Transverse colon (tissue), 4 donors: ENCODE measurements around the gene PTPRD. TPM values are rescaled to one million over a fixed set of nuclear protein-coding genes. Genes with fewer than 3 reads are reported as not detected.

ENCODE experiments used
- DNase-seq: peaks from one replicate; pipeline ENCODE4 v3.0.0-alpha.2; 2019
- H3K27ac ChIP-seq, 4 donors: fragments of 200-600 bp; sonication (generic); 2 replicates each; pipeline ENCODE4 v1.5.1; 2016 to 2018; ENCODE audit warnings: inconsistent platforms in 4 of 4
- H3K27me3 ChIP-seq: fragments of 200-600 bp; sonication (generic); 2 replicates; pipeline ENCODE4 v1.5.1; 2017; ENCODE audit warnings: inconsistent platforms
- H3K36me3 ChIP-seq, 4 donors: fragments of 200-600 bp; sonication (generic); 2 replicates each; pipeline ENCODE4 v1.5.1; 2017 to 2019; ENCODE audit warnings: inconsistent platforms in 4 of 4
- H3K4me1 ChIP-seq, 4 donors: fragments of 200-600 bp; sonication (generic); 2 replicates each; pipeline ENCODE4 v1.5.1; 2017 to 2020; ENCODE audit warnings: inconsistent platforms in 4 of 4
- H3K4me3 ChIP-seq, 4 donors: fragments of 200-600 bp; sonication (generic); 1 replicate in 1 of 4; 2 replicates in 3 of 4; pipeline versions ENCODE4 v1.5.1 to v1.6.1; 2017 to 2019; ENCODE audit warnings: inconsistent platforms in 4 of 4
- H3K9me3 ChIP-seq, 2 donors: fragments of 200-600 bp; sonication (generic); 2 replicates each; pipeline ENCODE4 v1.5.1; 2017 to 2019; ENCODE audit warnings: inconsistent platforms in 2 of 2
- CTCF ChIP-seq, 5 experiments: fragments of 200-600 bp in 3 of 5; fragments of 450-650 bp in 2 of 5; sonication (generic) in 3 of 5; IDR thresholded peaks; 1 replicate in 2 of 5; 2 replicates in 3 of 5; pipeline ENCODE4 v1.5.1; 2016 to 2017; ENCODE audit warnings: antibody characterized with exemption in 5 of 5, inconsistent platforms in 3 of 5, mild to moderate bottlenecking in 2 of 5, moderate library complexity in 1 of 5
- EP300 ChIP-seq: sonication (generic); formaldehyde crosslinking; IDR thresholded peaks from one replicate; pipeline ENCODE4 v1.6.1; 2017; ENCODE audit warnings: antibody characterized with exemption, low read depth
- POLR2A ChIP-seq: fragments of 450-650 bp; IDR thresholded peaks from one replicate; pipeline ENCODE4 v1.6.1; 2016; ENCODE audit warnings: antibody characterized with exemption, mild to moderate bottlenecking, moderate library complexity
- POLR2AphosphoS5 ChIP-seq, 3 donors: sonication (generic); formaldehyde crosslinking; IDR thresholded peaks; one replicate each; pipeline ENCODE4 v1.6.1; 2016; ENCODE audit warnings: antibody characterized with exemption in 3 of 3
- WGBS, 2 donors: methylation state at CpG; one replicate each; pipeline ENCODE4 v1.1.5; 2018; ENCODE audit warnings: low coverage in 1 of 2; 5-methylcytosine and 5-hydroxymethylcytosine counted together
- in situ Hi-C, 4 donors: fragments of 200-750 bp; cut with MboI; loops; one replicate each; pipeline versions ENCODE4 v1.15.0 to v1.15.1; 2017; ENCODE audit warnings: low sequenced_read_pairs in 3 of 4, low pct_ligation_motif_present in 1 of 4, low pct_unique_long_range_greater_than_20kb in 1 of 4
- intact Hi-C: fragments of 100-400 bp; cut with DNase I; formaldehyde crosslinking; loops from one replicate; pipeline ENCODE4 v1.15.1; 2023; ENCODE audit warnings: low total_unique reads
- total RNA-seq, 4 donors: library from RNA; depleted of rRNA; stranded (reverse); fragments of >200 nt; gene quantifications; one replicate each; pipeline ENCODE4 v1.1.0, GENCODE V29; 2016

The PTPRD gene
- total RNA-seq, 4 donors from 2014 or later: 43.0 to 115 (median 79.1) TPM

- WGBS, 2 donors: 77 to 83% methylated on average over 4 of the region's 4 CpGs
- Histone ChIP-seq H3K27me3 (no peaks in the 10 kb centered on the region), H3K4me1 (no peaks in the 10 kb centered on the region), H3K36me3 (no peaks in the 10 kb centered on the region), H3K27ac (no peak overlapping the region), H3K9me3 (no peaks in the 10 kb centered on the region), H3K4me3 (no peak overlapping the region)
- intact Hi-C loops: no loop called here
- TF ChIP-seq POLR2AphosphoS5 (IDR thresholded peaks at IDR 0.05) (no peak), EP300 (no peak), CTCF (IDR thresholded peaks at IDR 0.05) (no peak), POLR2A (no peak)
- in situ Hi-C loops: no loop called here
- no peak for DNase-seq
Observed at GRCh38 chr9:8684978-8685708, 1927.7 kb downstream of the PTPRD start.

GRCh38 chr9:8683496-8683895 is 1929.3 kb downstream of the PTPRD start:
- intact Hi-C loops: no loop called here
- Histone ChIP-seq H3K36me3 (no peaks in the 10 kb centered on the region), H3K4me3 (no peak overlapping the region), H3K9me3 (no peaks in the 10 kb centered on the region), H3K27ac (no peak overlapping the region), H3K27me3 (no peaks in the 10 kb centered on the region), H3K4me1 (no peaks in the 10 kb centered on the region)
- in situ Hi-C loops: no loop called here
- WGBS, 2 donors: 86 to 96% methylated on average over 5 to 7 of the region's 7 CpGs
- DNase-seq: no peak
- TF ChIP-seq EP300 (no peak), POLR2A (no peak), POLR2AphosphoS5 (IDR thresholded peaks at IDR 0.05) (no peak), CTCF (IDR thresholded peaks at IDR 0.05) (no peak)

- TF ChIP-seq POLR2A: no peak
- no peak for TF ChIP-seq POLR2AphosphoS5 (IDR thresholded peaks at IDR 0.05)
- TF ChIP-seq CTCF (IDR thresholded peaks at IDR 0.05): no peak
- no peak for TF ChIP-seq EP300
- Histone ChIP-seq H3K9me3 (no peaks in the 10 kb centered on the region), H3K27ac (no peak overlapping the region), H3K27me3 (no peaks in the 10 kb centered on the region), H3K4me3 (no peak overlapping the region), H3K36me3 (no peaks in the 10 kb centered on the region), H3K4me1 (no peaks in the 10 kb centered on the region)
- WGBS, 2 donors: 83 to 96% methylated on average over 2 of the region's 2 CpGs
- in situ Hi-C loops (no loop called here), intact Hi-C loops (no loop called here)
- no peak for DNase-seq
Observed at GRCh38 chr9:8680658-8681057, 1932.1 kb downstream of the PTPRD start.

GRCh38 chr9:8680157-8680556 is 1932.6 kb downstream of the PTPRD start:
- in situ Hi-C loops: no loop called here
- WGBS, 2 donors: 79 to 89% methylated on average over 3 of the region's 3 CpGs
- no peak for DNase-seq
- no peak overlapping the region for H3K4me3 ChIP-seq
- H3K27me3 ChIP-seq: no peaks in the 10 kb centered on the region
- no peaks in the 10 kb centered on the region for H3K9me3 ChIP-seq
- intact Hi-C loops: no loop called here
- no peak overlapping the region for H3K27ac ChIP-seq
- H3K4me1 ChIP-seq: no peaks in the 10 kb centered on the region
- TF ChIP-seq POLR2AphosphoS5 (IDR thresholded peaks at IDR 0.05): no peak
- no peak for TF ChIP-seq EP300
- no peak for TF ChIP-seq CTCF (IDR thresholded peaks at IDR 0.05)
- no peak for TF ChIP-seq POLR2A
- no peaks in the 10 kb centered on the region for H3K36me3 ChIP-seq
